GM18870 (cell line): ENCODE measurements around the gene LRPAP1.

Experiments
- ATAC-seq: cut with Tn5 transposase; IDR thresholded peaks from one replicate; pipeline ENCODE4 v1.9.1; 2021; ENCODE audit warnings: moderate library complexity; ENCODE audit not compliant: unreplicated experiment

The LRPAP1 gene

GRCh38 chr4:3533423-3533820 lies 1.2 kb upstream of the LRPAP1 start:
- no peak for ATAC-seq

GRCh38 chr4:3532751-3533422 lies 665 bp upstream of the LRPAP1 start:
- ATAC-seq: no peak

- no peak for ATAC-seq
Observed at GRCh38 chr4:3531318-3531878, 824 bp downstream of the LRPAP1 start.

- ATAC-seq: no peak
Observed at GRCh38 chr4:3530663-3531254, 1.5 kb downstream of the LRPAP1 start.

GRCh38 chr4:3530051-3530450 lies 2.2 kb downstream of the LRPAP1 start:
- ATAC-seq: no peak

GRCh38 chr4:3529363-3529762 lies 2.9 kb downstream of the LRPAP1 start:
- no peak for ATAC-seq

GRCh38 chr4:3527914-3528876 lies 4.0 kb downstream of the LRPAP1 start:
- no peak for ATAC-seq

- no peak for ATAC-seq
Observed at GRCh38 chr4:3527101-3527913, 4.9 kb downstream of the LRPAP1 start.

- ATAC-seq: no peak
Observed at GRCh38 chr4:3526456-3526855, 5.8 kb downstream of the LRPAP1 start.

- no peak for ATAC-seq
Observed at GRCh38 chr4:3525532-3526430, 6.4 kb downstream of the LRPAP1 start.

- no peak for ATAC-seq
Observed at GRCh38 chr4:3524920-3525319, 7.3 kb downstream of the LRPAP1 start.

GRCh38 chr4:3524349-3524748 lies 7.9 kb downstream of the LRPAP1 start:
- no peak for ATAC-seq

- no peak for ATAC-seq
Observed at GRCh38 chr4:3523628-3524221, 8.5 kb downstream of the LRPAP1 start.

GRCh38 chr4:3523146-3523627 lies 9.0 kb downstream of the LRPAP1 start:
- no peak for ATAC-seq

GRCh38 chr4:3522651-3523050 lies 9.6 kb downstream of the LRPAP1 start:
- no peak for ATAC-seq

- no peak for ATAC-seq
Observed at GRCh38 chr4:3522326-3522640, 9.9 kb downstream of the LRPAP1 start.

GRCh38 chr4:3521621-3522325 lies 10.4 kb downstream of the LRPAP1 start:
- ATAC-seq: no peak

- ATAC-seq: no peak
Observed at GRCh38 chr4:3520796-3521600, 11.2 kb downstream of the LRPAP1 start.
